Stimulated activated CD8-positive, alpha-beta memory T cell treated with anti-CD3 and anti-CD28 coated beads, Interleukin-7, amount 100 ng/mL, for 24 hours (primary cell): ENCODE results near the gene TFF2.

ENCODE experiments used
- DNase-seq: peaks from one replicate; pipeline ENCODE4 v3.0.0-alpha.2; 2020; ENCODE audit warnings: low read depth

The TFF2 gene

DNA sequence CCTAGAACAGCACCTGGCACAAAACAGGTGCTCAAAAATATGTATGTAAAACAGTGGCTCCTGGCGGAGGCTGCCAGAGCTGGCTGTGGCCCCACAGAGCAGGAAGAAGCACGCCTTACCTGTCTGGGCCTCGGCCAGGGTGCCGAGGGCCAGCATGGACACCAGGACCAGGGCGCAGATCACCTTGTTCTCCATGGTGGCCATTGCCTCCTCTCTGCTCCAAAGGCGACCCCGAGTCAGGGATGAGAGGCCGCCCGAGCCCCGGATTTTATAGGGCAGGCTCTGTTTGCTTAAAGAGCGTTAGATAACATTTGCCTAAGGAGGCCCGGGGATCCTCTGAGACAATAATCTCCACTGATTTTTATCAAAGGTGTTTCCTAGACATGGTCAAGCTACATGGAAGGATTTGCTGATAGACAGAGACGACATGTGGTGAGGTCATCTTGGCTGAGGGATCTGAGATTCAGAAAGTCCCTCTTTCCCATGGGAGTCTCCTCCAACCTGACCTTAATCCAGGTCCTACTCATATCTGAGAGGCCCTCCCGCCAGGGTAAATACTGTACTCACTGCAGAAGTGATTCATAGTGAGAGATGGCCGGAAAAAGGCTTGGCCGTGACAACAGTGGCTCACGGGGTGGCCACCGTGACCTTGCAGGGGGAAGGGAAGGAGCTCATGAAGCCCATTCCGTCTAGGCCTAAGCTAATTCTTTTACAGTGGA, 15.7 kb upstream of the TFF2 start, which contains the start of gene TFF1:
TSS of gene TFF1 (minus strand) at position 244 of the 719 bp plus-strand sequence. CDS start at position 204, 40 bp downstream.
- DNase-seq: no peak

GRCh38 chr21:42365770-42366169, 15.0 kb upstream of the TFF2 start:
- no peak for DNase-seq

- DNase-seq: no peak
These were observed 13.6 kb upstream of the TFF2 start for GRCh38 chr21:42364304-42364865.

- no peak for DNase-seq
These were observed 12.5 kb upstream of the TFF2 start for GRCh38 chr21:42363312-42363711.

DNA sequence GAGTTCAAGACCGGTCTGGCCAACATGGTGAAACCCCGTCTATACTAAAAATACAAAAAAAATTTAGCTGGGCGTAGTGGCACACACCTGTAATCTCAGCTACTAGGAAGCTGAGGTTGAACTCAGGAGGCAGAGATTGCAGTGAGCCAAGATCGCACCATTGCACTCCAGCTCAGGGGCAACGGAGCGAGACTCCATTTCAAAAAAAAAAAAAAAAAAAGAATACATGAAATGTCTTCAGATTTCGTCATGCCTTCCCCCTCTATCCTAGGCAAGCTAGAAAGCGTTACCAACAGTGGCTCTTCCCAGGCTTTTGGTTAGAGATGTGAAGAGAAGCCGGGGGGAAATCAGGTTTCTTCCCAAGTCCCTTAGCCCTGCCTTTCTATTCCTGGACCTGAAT, 11.9 kb upstream of the TFF2 start:
- DNase-seq: no peak

DNA sequence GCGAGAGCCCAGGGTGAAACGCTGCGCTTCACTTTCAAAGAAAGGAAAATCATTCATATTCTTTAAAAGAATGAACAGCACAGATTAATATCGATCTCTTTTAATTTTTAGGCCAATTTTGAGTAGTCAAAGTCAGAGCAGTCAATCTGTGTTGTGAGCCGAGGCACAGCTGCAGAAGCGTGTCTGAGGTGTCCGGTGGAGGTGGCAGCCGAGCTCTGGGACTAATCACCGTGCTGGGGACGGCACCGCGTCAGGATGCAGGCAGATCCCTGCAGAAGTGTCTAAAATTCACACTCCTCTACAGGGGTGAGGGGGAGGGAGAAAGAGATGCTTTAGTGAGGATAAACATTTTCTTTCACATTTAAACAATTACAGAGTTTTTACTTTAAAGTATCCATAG, 11.4 kb upstream of the TFF2 start:
- no peak for DNase-seq

- DNase-seq: no peak
These were observed 10.5 kb upstream of the TFF2 start for GRCh38 chr21:42361286-42361685.

DNA sequence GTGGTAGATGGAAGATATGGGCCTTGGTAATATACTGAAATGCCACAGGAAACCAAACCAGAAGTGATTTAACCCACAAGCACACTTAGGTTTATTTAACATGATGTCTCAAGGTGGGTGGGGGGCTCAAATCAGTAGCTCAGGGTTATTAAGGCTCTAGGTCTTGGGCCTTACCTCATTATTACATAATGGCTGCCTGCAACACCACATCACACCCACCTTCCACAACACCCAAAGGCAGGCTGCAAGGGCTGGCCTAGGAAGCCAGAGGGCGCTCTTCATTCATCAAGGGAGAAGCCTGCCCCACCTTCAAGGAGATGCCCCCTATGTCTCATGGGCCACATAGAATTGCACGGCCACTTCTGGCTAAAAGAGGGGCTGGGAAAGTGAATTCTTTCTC, 9.5 kb upstream of the TFF2 start:
- DNase-seq: no peak

DNA sequence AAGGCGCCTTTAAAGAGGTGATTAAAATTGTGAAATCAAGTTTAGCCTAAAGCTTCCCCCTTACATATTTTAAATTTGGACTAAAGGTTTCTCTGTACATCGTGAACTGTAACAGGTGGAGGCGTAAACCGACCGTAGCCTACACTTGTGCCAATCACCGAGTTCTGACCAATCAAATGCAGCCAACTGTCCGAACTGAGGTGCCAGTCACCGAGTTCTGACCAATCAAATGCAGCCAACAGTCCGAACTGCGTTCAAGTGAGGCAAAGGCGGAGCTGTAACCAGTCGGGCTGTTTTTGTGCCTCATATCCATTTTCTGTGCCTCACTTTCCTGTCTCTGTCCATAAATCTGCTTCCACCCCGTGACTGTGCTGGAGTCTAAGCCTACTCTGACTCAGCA, 8.1 kb upstream of the TFF2 start:
- DNase-seq: no peak

DNA sequence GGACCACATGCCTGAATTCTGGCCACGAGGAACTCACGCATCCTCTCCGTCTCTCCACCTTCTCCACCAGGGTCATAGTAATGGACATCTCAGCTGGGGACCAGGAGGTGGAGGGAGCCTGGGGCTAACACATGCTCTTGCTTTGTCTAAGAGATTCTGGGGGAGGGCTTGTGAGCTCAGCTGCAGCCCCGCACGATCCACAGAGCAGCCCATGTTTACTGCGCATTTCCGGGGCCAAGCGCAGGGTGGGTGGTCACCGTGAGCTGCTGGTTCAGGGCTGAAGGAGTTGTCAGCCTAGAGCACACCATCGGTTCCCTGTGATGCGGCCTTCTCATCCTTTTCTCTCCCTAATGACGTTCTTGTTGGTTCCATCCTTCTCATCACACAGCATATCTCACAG, 7.5 kb upstream of the TFF2 start:
- DNase-seq: no peak

GRCh38 chr21:42357307-42357706, 6.5 kb upstream of the TFF2 start:
- no peak for DNase-seq

- DNase-seq: no peak
These were observed 5.9 kb upstream of the TFF2 start for GRCh38 chr21:42356650-42357049.

GRCh38 chr21:42356046-42356445, 5.3 kb upstream of the TFF2 start:
- no peak for DNase-seq

DNA sequence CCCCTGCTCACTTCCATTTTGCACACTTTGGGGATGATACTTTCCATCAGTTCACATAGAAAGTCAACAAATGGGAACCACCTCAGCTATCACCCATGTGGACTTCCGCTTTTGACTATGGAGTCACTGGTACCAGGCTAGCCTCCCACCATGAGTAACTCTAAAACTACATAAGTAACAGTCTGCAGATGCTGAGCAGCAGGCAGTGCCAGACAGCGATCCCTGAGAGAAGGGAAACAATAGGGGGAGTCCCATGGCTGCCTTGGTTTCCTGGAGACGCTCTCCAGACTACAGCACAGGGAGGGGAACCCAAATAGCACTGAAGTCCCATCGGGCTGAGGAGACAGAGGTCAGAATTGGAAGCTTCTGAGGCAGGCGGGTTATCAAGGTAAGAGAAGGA, 2.8 kb upstream of the TFF2 start:
- no peak for DNase-seq

- no peak for DNase-seq
These were observed 1.8 kb upstream of the TFF2 start for GRCh38 chr21:42352441-42353095.

- DNase-seq: no peak
These were observed 1.0 kb upstream of the TFF2 start for GRCh38 chr21:42351626-42352440.

DNA sequence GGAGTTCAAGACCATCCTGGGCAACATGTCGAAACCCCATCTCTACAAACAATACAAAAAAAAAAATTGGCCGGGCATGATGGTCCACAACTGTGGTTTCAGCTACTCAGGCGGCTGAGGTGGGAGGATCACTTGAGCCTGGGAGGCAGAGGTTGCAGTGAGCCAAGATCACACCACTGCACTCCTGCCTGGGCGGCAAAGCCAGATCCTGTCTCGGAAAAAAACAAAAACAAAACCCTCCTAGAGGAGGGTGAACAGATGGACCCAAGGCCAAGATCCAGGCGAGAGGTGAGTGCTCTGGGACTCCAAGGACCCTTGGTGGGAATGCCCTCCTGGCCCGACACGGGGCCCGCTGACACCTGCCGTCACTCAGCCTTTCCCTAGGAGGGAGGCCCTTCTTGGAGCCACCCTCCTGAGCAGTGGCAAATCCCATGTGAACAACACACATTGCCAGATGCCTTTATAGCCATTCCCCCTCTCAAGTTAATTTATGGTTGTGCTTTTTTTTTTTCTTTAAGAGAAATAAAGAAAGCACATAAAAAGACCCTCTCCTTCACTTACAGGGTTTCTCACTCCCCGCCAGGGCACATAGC, 380 bp downstream of the TFF2 start:
- DNase-seq: no peak

- DNase-seq: no peak
These were observed 1.1 kb downstream of the TFF2 start for GRCh38 chr21:42349420-42350317.

DNA sequence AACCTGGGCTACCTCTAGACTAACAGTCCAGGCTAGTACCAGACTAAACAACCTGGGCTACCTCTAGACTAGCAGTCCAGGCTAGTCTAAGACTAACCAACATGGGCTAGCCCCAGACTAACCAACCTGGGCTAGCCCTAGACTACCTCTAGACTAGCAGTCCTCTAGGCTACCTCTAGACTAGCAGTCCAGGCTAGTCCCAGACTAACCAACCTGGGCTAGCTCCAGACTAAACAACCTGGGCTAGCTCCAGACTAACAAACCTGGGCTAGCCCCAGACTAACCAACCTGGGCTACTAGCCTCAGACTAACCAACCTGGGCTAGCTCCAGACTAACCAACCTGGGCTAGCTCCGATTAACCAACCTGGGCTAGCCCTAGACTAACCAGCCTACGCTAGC, 2.0 kb downstream of the TFF2 start:
- DNase-seq: no peak

DNA sequence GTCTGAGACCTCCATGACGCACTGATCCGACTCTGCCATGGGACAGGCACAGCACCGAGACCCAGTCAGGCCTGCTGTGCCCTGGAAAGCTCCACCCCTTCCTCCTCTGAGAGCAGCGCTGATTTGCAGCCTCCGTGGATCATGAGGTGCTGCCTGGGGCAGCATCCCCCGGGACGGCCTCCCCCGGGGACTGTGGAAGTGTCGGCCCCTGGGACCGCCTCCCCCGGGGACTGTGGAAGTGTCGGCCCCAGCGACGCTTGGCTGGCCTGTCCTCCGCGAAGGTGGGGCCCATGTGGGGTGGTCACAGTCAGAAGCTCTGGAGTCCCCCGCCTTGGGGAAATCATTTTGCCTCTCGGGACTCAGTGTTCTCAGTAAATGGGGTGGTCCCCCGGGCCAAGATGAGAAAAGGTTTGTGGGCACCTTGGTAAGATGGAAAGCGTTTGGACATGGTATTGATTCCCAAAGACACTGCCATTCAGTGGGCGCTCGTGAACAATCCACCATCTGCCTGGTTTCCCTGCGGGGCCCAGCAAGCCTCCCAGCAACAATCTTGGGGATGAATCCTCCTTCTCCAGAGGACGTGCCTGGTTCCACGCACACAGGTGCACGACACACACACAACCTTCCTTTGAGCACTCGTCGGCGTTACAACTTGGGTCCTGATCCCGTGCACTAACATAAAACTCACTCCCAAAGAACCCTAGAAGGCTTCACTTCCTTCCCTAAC, 3.0 kb downstream of the TFF2 start:
- DNase-seq: no peak
